Activated CD4-positive, alpha-beta T cell treated with anti-CD3 and anti-CD28 coated beads, Interleukin-2, amount 50 U/mL, for 16 hours (primary cell): ENCODE data around the gene CREBL2.
"Not testable (repeated sequence)": the region's sequence is repeated elsewhere in the genome, so short reads cannot be mapped to it uniquely, and the experiment has no call there.

ENCODE experiments used
- DNase-seq: peaks from one replicate; pipeline ENCODE4 v3.0.0-alpha.2; 2020

The CREBL2 gene

GRCh38 chr12:12611512-12612306, at the start of gene CREBL2:
TSS of gene CREBL2 (plus strand) at chr12:12611876. CDS start at chr12:12612173, 297 bp downstream.
- peak; percentile 85 for DNase-seq

GRCh38 chr12:12562016-12562483, 49.6 kb upstream of the CREBL2 start:
- DNase-seq = no peak

- peak; percentile 91 for DNase-seq
Measured at GRCh38 chr12:12562585-12563261, 49.0 kb upstream of the CREBL2 start, which contains the start of gene DUSP16. TSS of gene DUSP16 (minus strand) at chr12:12562863. CDS start at chr12:12521098, 41,765 bp downstream.

GRCh38 chr12:12563290-12563928, 48.3 kb upstream of the CREBL2 start:
- no peak for DNase-seq

GRCh38 chr12:12564911-12565310, 46.8 kb upstream of the CREBL2 start:
- DNase-seq = no peak

GRCh38 chr12:12565971-12566370, 45.7 kb upstream of the CREBL2 start:
- not testable (repeated sequence) for DNase-seq

GRCh38 chr12:12572659-12573058, 39.0 kb upstream of the CREBL2 start:
- DNase-seq = no peak

- no peak for DNase-seq
Measured at GRCh38 chr12:12577786-12578185, 33.9 kb upstream of the CREBL2 start.

GRCh38 chr12:12580716-12581115, 31.0 kb upstream of the CREBL2 start:
- DNase-seq = not testable (repeated sequence)

- DNase-seq = peak; percentile 34
Measured at GRCh38 chr12:12582193-12582881, 29.3 kb upstream of the CREBL2 start.

GRCh38 chr12:12582895-12583303, 28.8 kb upstream of the CREBL2 start:
- DNase-seq = peak; percentile 93

- DNase-seq = no peak
Measured at GRCh38 chr12:12583510-12584178, 28.0 kb upstream of the CREBL2 start.

GRCh38 chr12:12585115-12585863, 26.4 kb upstream of the CREBL2 start:
- DNase-seq = no peak

- no peak for DNase-seq
Measured at GRCh38 chr12:12586879-12587675, 24.6 kb upstream of the CREBL2 start.

- no peak for DNase-seq
Measured at GRCh38 chr12:12587878-12588277, 23.8 kb upstream of the CREBL2 start.

- DNase-seq = not testable (repeated sequence)
Measured at GRCh38 chr12:12588436-12588835, 23.2 kb upstream of the CREBL2 start.

- no peak for DNase-seq
Measured at GRCh38 chr12:12590961-12591360, 20.7 kb upstream of the CREBL2 start.

GRCh38 chr12:12592930-12593329, 18.7 kb upstream of the CREBL2 start:
- no peak for DNase-seq

- not testable (repeated sequence) for DNase-seq
Measured at GRCh38 chr12:12595929-12596328, 15.7 kb upstream of the CREBL2 start.

- DNase-seq = not testable (repeated sequence)
Measured at GRCh38 chr12:12596598-12596997, 15.1 kb upstream of the CREBL2 start.

GRCh38 chr12:12598864-12599263, 12.8 kb upstream of the CREBL2 start:
- DNase-seq = no peak
